Fibroblast of pulmonary artery (primary cell): ENCODE results near the gene GALNT9.

Experiments used
- DNase-seq: peaks from one replicate; pipeline ENCODE4 v3.0.0-alpha.2; 2010; ENCODE audit warnings: low read depth
- H3K4me3 ChIP-seq: replicated peaks from 2 replicates; pipeline ENCODE4 v1.5.1; 2011; ENCODE audit warnings: low read depth, mild to moderate bottlenecking, control low read depth, low read length, moderate library complexity
- CTCF ChIP-seq: IDR thresholded peaks from 2 replicates; pipeline ENCODE4 v1.5.1; 2011; ENCODE audit warnings: mild to moderate bottlenecking, control low read depth, low read length, inconsistent platforms; ENCODE audit errors: missing control alignments

The GALNT9 gene

GRCh38 chr12:132284071-132284826 lies 45.1 kb downstream of the GALNT9 start:
- TF ChIP-seq CTCF, result peak; percentile 71
- H3K4me3 ChIP-seq, result no peak overlapping the region
- peak; percentile 66 for DNase-seq

- H3K4me3 ChIP-seq, result no peak overlapping the region
- DNase-seq, result no peak
- TF ChIP-seq CTCF, result no peak
Observed at GRCh38 chr12:132282950-132283771, 46.2 kb downstream of the GALNT9 start.

GRCh38 chr12:132282031-132282949 lies 47.1 kb downstream of the GALNT9 start:
- no peak for DNase-seq
- TF ChIP-seq CTCF, result no peak
- no peak overlapping the region for H3K4me3 ChIP-seq

GRCh38 chr12:132281038-132281437 lies 48.4 kb downstream of the GALNT9 start:
- TF ChIP-seq CTCF, result no peak
- no peak for DNase-seq
- no peak overlapping the region for H3K4me3 ChIP-seq

GRCh38 chr12:132280406-132280805 lies 49.0 kb downstream of the GALNT9 start:
- TF ChIP-seq CTCF, result no peak
- H3K4me3 ChIP-seq, result no peak overlapping the region
- DNase-seq, result no peak

GRCh38 chr12:132279930-132280329 lies 49.5 kb downstream of the GALNT9 start:
- H3K4me3 ChIP-seq, result no peak overlapping the region
- no peak for TF ChIP-seq CTCF
- DNase-seq, result no peak
